Effector memory CD4-positive, alpha-beta T cell (primary cell): ENCODE data around the gene LCT.

Experiments used
- DNase-seq, 3 donors: peaks; one replicate each; pipeline ENCODE4 v3.0.0-alpha.2; 2020
- H3K27ac ChIP-seq: 2 replicates; pipeline ENCODE4 v1.7.0; 2013; ENCODE audit warnings: mild to moderate bottlenecking, low read length, moderate library complexity; ENCODE audit not compliant: insufficient read depth, poor library complexity, severe bottlenecking
- H3K27me3 ChIP-seq: replicated peaks from 2 replicates; pipeline ENCODE4 v1.7.0; 2013; ENCODE audit warnings: mild to moderate bottlenecking, low read length; ENCODE audit not compliant: insufficient read depth, control insufficient read depth, poor library complexity, severe bottlenecking
- H3K36me3 ChIP-seq: 2 replicates; pipeline ENCODE4 v1.7.0; 2013; ENCODE audit warnings: mild to moderate bottlenecking, low read length, moderate library complexity; ENCODE audit not compliant: control insufficient read depth, insufficient read depth
- H3K4me1 ChIP-seq: 2 replicates; pipeline ENCODE4 v1.7.0; 2013; ENCODE audit warnings: low read length, mild to moderate bottlenecking; ENCODE audit not compliant: control insufficient read depth, insufficient read depth, poor library complexity, severe bottlenecking
- H3K4me3 ChIP-seq: 2 replicates; pipeline ENCODE4 v1.7.0; 2013; ENCODE audit warnings: low read length, low read depth, mild to moderate bottlenecking; ENCODE audit not compliant: insufficient read depth, poor library complexity, severe bottlenecking
- H3K9me3 ChIP-seq: 2 replicates; pipeline ENCODE4 v1.7.0; 2013; ENCODE audit warnings: mild to moderate bottlenecking, low read length, moderate library complexity; ENCODE audit not compliant: control insufficient read depth

Gene LCT

DNA sequence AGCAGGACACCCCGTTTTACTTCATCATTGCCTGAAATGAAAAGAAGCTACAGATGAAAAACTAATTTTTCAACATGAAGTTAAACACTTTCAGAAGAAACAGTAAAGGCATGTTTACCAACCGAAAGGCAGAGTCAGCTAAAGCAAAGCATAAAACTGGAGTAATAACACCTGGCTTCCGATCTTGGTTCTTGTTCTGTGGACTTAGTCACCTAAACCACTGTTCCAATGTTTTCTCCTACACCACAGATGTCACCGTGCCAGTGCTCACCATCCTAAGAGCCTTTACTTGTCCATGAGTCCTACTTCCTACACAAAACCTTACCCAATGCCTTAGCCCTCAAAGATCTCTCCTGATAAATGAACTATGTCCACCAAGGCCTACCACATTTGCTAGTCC lies 25.7 kb upstream of the LCT start:
- Histone ChIP-seq H3K4me1 (no peaks in the 10 kb centered on the region), H3K27ac (no peak overlapping the region), H3K4me3 (no peak overlapping the region), H3K9me3 (no peaks in the 10 kb centered on the region), H3K36me3 (peaks cover 54% of the 10 kb centered on the region), H3K27me3 (no peaks in the 10 kb centered on the region)
- DNase-seq = no peak

- Histone ChIP-seq H3K27me3 (no peaks in the 10 kb centered on the region), H3K4me3 (no peak overlapping the region), H3K4me1 (no peaks in the 10 kb centered on the region), H3K9me3 (no peaks in the 10 kb centered on the region), H3K27ac (no peak overlapping the region), H3K36me3 (peaks cover 30% of the 10 kb centered on the region)
- no peak for DNase-seq
These were observed 16.4 kb upstream of the LCT start for GRCh38 chr2:135853401-135853800.

DNA sequence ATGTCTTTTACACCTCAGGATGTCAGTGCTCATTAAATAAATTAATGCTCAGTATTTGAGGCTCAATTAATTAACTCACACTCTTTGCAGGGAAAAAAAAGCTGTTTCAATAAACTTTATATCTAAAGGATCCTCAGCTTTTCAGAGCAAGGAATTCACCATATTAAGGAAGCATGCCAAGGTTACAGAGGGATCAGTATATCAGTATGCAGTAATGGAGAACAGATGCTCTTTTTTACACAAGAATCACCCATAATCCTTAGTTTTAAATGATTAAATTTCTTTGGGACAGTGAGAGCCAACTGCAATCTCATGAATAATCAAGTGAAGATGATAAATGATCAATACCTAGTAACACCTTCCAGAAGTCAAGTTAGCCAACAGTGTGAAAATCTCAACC lies 14.9 kb upstream of the LCT start:
- Histone ChIP-seq H3K27me3 (no peaks in the 10 kb centered on the region), H3K4me3 (no peak overlapping the region), H3K4me1 (no peaks in the 10 kb centered on the region), H3K36me3 (peaks cover 33% of the 10 kb centered on the region), H3K27ac (no peak overlapping the region), H3K9me3 (no peaks in the 10 kb centered on the region)
- DNase-seq = no peak

GRCh38 chr2:135850892-135851668 lies 14.1 kb upstream of the LCT start:
- Histone ChIP-seq H3K27me3 (no peaks in the 10 kb centered on the region), H3K36me3 (peaks cover 31% of the 10 kb centered on the region), H3K4me1 (no peaks in the 10 kb centered on the region), H3K9me3 (no peaks in the 10 kb centered on the region), H3K4me3 (no peak overlapping the region), H3K27ac (no peak overlapping the region)
- DNase-seq = no peak

GRCh38 chr2:135849087-135849486 lies 12.1 kb upstream of the LCT start:
- H3K9me3 ChIP-seq = no peaks in the 10 kb centered on the region
- H3K27me3 ChIP-seq = no peaks in the 10 kb centered on the region
- H3K4me3 ChIP-seq = no peak overlapping the region
- DNase-seq = no peak
- H3K27ac ChIP-seq = no peak overlapping the region
- no peaks in the 10 kb centered on the region for H3K4me1 ChIP-seq
- peaks cover 34% of the 10 kb centered on the region for H3K36me3 ChIP-seq

GRCh38 chr2:135845997-135846396 lies 9.0 kb upstream of the LCT start:
- Histone ChIP-seq H3K4me1 (no peaks in the 10 kb centered on the region), H3K4me3 (no peak overlapping the region), H3K27me3 (no peaks in the 10 kb centered on the region), H3K27ac (no peak overlapping the region), H3K9me3 (no peaks in the 10 kb centered on the region), H3K36me3 (peaks cover 30% of the 10 kb centered on the region)
- no peak for DNase-seq

DNA sequence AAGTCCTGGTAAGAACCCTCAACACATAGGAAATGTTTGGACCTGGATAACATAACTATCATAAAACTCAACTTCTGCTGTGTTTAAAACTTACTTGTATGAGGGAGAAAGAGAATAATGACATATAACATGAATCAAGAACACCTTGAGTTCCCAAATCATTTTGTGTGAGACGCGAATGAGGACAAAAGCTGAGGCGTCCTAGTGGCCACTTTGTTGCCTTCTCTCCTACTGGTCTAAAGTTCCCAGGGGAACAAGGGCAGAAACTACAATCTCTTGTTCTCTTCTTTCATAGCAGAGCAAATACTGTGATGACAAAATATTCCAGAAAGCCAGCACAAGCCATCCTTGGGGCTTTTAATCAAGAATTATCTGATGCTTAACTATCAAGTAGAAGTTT lies 8.3 kb upstream of the LCT start:
- no peak for DNase-seq
- no peak overlapping the region for H3K27ac ChIP-seq
- H3K27me3 ChIP-seq = no peaks in the 10 kb centered on the region
- H3K9me3 ChIP-seq = no peaks in the 10 kb centered on the region
- no peaks in the 10 kb centered on the region for H3K4me1 ChIP-seq
- H3K36me3 ChIP-seq = peaks cover 24% of the 10 kb centered on the region
- no peak overlapping the region for H3K4me3 ChIP-seq

DNA sequence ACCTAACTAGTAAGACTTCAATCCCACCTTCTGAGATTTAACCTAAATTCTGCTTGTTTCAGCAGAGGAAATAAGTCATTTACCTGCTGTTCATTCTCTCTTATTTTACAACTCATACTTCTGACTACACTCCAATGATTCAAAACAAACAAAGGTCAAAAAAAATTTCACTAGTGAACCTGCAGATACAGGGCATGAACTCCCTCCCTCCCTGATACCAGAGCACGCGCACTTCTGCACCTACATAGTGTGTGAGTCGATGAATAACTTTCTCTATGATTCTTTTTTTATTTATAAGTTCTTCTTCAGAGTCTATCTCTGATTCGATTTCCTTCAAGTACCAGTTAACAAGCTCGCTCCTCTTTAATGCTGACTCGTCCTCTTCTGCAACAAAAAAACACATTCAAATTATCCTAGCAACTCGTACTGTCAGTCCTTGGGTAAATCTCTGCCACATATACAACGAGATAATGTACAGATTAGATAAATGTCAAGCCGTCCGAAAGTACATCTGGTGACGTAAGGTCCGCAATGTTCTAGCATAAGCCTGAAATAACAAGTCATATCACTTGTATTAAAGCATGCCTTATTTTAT lies 7.4 kb upstream of the LCT start:
- H3K9me3 ChIP-seq = no peaks in the 10 kb centered on the region
- H3K36me3 ChIP-seq = peaks cover 24% of the 10 kb centered on the region
- DNase-seq = no peak
- H3K4me1 ChIP-seq = no peaks in the 10 kb centered on the region
- no peak overlapping the region for H3K4me3 ChIP-seq
- no peak overlapping the region for H3K27ac ChIP-seq
- no peaks in the 10 kb centered on the region for H3K27me3 ChIP-seq

- Histone ChIP-seq H3K27me3 (no peaks in the 10 kb centered on the region), H3K4me1 (no peaks in the 10 kb centered on the region), H3K4me3 (no peak overlapping the region), H3K9me3 (no peaks in the 10 kb centered on the region), H3K27ac (no peak overlapping the region), H3K36me3 (peaks cover 24% of the 10 kb centered on the region)
- DNase-seq = no peak
These were observed 6.7 kb upstream of the LCT start for GRCh38 chr2:135843671-135844070.

- peaks cover 11% of the 10 kb centered on the region for H3K36me3 ChIP-seq
- no peak for DNase-seq
- no peak overlapping the region for H3K4me3 ChIP-seq
These were observed 3.6 kb upstream of the LCT start for GRCh38 chr2:135840601-135841000.

More at GRCh38 chr2:135840601-135841000, 3.6 kb upstream of the LCT start:
- Histone ChIP-seq H3K4me1 (no peaks in the 10 kb centered on the region), H3K27me3 (no peaks in the 10 kb centered on the region), H3K9me3 (no peaks in the 10 kb centered on the region), H3K27ac (no peak overlapping the region)
